Skeletal muscle tissue (tissue), 4 donors: ENCODE data around the gene ERG. TPM values are rescaled to one million over a fixed set of nuclear protein-coding genes. Genes with fewer than 3 reads are reported as not detected.

Source experiments
- H3K27ac ChIP-seq: one replicate; pipeline ENCODE4 v1.7.0; 2013; ENCODE audit warnings: mild to moderate bottlenecking, low read depth, low read length, inconsistent platforms
- H3K27me3 ChIP-seq, 3 donors: one replicate each; pipeline ENCODE4 v1.7.0; 2013; ENCODE audit warnings: low read length in 3 of 3; ENCODE audit not compliant: control insufficient read depth in 3 of 3, insufficient read depth in 3 of 3
- H3K36me3 ChIP-seq, 3 donors: one replicate each; pipeline ENCODE4 v1.7.0; 2013; ENCODE audit warnings: low read length in 3 of 3; ENCODE audit not compliant: control insufficient read depth in 3 of 3, insufficient read depth in 3 of 3
- H3K4me1 ChIP-seq, 3 donors: one replicate each; pipeline ENCODE4 v1.7.0; 2013; ENCODE audit warnings: low read length in 3 of 3, mild to moderate bottlenecking in 3 of 3; ENCODE audit not compliant: control insufficient read depth in 3 of 3, insufficient read depth in 3 of 3
- H3K4me3 ChIP-seq, 3 donors: one replicate each; pipeline ENCODE4 v1.7.0; 2013; ENCODE audit warnings: low read length in 3 of 3
- H3K9ac ChIP-seq, 3 donors: one replicate each; pipeline ENCODE4 v1.7.0; 2013; ENCODE audit warnings: low read length in 3 of 3, mild to moderate bottlenecking in 3 of 3, moderate library complexity in 2 of 3, low read depth in 1 of 3
- H3K9me3 ChIP-seq, 3 donors: one replicate each; pipeline ENCODE4 v1.7.0; 2013; ENCODE audit warnings: low read length in 3 of 3; ENCODE audit not compliant: control insufficient read depth in 3 of 3
- total RNA-seq: library from RNA; depleted of rRNA; stranded (reverse); fragments of >200 nt; gene quantifications from one replicate; pipeline ENCODE4 v1.2.3, GENCODE V29; 2014
- donor health status: Osteomylitis.

The ERG gene
- total RNA-seq, 1 donor from 2014 or later, result 4.7 TPM

DNA sequence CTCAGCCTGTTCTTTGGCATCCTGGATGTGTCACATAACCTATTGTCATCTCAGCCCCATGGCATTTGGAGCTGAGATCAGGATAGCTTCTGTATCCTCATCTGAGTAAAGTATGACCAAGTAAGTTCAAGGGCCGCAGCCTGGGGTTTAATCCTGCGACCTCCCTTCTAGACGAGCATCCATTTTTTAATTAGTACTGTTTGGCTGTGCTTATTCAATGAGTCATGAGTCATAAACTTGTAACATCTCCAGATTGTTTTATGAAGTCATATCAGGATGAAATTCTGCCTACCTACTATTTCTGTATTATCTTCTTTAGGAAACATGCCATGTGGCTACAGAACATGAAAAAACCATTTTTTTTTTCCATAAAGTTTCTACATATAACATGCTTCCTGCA is 119.1 kb downstream of the ERG start:
- H3K9ac ChIP-seq, result no peak overlapping the region
- H3K4me1 ChIP-seq, result peaks cover 0 to 1% (median 0%) of the 10 kb centered on the region in 3 donors
- no peak overlapping the region for H3K27ac ChIP-seq
- H3K9me3 ChIP-seq, result no peaks in the 10 kb centered on the region
- H3K36me3 ChIP-seq, result no peaks in the 10 kb centered on the region
- H3K27me3 ChIP-seq, result peaks cover 0 to 8% (median 5%) of the 10 kb centered on the region in 3 donors
- no peak overlapping the region for H3K4me3 ChIP-seq

DNA sequence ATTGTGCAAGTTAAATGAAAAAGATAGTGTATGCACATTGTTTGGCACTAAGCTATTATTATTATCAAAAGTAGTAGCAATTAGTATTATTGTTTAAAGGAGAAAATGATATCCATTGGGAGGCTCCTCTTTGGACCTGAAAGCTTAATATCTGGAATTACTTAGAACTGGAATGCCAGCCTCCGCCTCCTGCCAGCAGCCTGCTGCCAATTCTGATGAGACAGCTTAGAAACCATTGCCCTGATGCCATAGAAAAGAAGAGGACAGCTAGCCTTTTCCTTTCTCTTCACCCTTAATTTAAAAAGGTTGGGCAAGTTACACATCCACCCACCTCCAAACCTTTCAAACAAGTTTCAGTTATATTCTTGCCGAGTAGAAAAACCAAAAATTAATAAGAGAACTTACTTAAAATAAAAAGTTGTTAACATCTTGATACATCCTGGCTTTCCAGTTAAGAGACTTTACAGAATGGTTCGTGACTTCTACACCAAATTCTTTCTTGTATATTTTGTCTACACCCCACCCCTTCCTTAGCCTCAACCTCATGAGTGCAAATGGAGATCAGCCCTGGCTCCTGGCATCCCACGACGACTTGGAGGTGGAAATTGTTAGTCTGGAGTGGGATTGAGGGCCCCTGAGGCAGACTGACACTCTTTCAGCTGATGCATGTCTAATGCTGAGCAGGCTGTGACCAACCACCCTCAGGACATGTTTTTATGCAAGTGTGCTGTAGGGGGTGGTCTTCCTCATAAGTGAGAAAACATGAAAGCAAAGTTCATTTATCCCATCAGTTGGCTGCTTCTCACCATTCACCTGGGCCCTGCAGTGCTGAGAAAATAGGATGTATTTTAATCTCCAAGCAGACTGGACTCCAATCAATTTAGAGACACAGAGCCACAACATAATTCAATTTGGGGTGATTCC is 120.8 kb downstream of the ERG start:
- Histone ChIP-seq H3K9me3 (no peaks in the 10 kb centered on the region), H3K4me1 (no peaks in the 10 kb centered on the region), H3K27ac (no peak overlapping the region), H3K27me3 (peaks cover 0 to 2% (median 0%) of the 10 kb centered on the region in 3 donors), H3K4me3 (no peak overlapping the region), H3K36me3 (no peaks in the 10 kb centered on the region), H3K9ac (no peak overlapping the region)

DNA sequence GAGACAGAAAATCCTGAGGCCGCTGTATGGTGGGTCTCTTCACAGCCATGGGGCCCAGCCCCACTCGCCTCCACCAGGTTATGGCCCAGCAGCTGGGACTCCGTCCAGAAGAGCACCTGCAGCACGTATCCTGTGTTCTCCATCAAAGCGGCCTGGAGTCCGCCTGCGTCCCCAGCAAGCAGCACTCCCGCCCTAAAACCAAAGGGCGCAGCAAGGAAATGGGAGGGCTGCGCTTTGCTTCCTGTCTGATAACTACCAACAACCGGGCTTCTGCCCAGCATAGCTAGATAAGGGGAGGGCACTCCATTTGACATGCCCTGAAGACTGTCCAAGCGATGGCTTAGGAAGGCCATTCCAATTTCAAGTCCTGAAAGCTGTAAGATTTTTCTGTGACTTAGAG is 121.6 kb downstream of the ERG start:
- Histone ChIP-seq H3K4me1 (no peaks in the 10 kb centered on the region), H3K4me3 (no peak overlapping the region), H3K27me3 (peaks cover 0 to 2% (median 0%) of the 10 kb centered on the region in 3 donors), H3K27ac (no peak overlapping the region), H3K9ac (no peak overlapping the region), H3K9me3 (no peaks in the 10 kb centered on the region), H3K36me3 (no peaks in the 10 kb centered on the region)

DNA sequence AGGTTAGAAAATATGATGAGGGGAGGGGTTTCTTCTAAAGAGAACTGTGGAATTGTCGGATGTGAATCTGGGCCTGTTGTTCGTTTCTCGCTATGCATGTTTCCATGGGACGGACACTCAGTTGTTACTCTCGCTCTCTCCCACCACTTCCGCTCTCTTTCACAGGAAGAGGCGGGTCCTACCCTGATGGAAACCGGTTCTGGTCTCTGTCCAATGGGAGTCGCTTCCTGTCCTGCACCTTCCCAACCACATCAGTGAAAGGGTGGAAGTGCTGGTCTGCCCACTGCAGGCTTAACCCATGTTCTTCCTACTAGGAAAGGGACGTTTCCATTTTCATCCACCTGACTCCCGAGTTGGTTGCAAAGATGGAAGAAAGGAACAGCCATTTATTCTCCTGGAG is 122.0 kb downstream of the ERG start:
- peak overlapping the region in 1 of 3 donors; percentile 20 for H3K4me3 ChIP-seq
- no peaks in the 10 kb centered on the region for H3K36me3 ChIP-seq
- H3K27ac ChIP-seq, result no peak overlapping the region
- H3K27me3 ChIP-seq, result peaks cover 0 to 2% (median 0%) of the 10 kb centered on the region in 3 donors
- H3K9me3 ChIP-seq, result no peaks in the 10 kb centered on the region
- no peak overlapping the region for H3K9ac ChIP-seq
- no peaks in the 10 kb centered on the region for H3K4me1 ChIP-seq

DNA sequence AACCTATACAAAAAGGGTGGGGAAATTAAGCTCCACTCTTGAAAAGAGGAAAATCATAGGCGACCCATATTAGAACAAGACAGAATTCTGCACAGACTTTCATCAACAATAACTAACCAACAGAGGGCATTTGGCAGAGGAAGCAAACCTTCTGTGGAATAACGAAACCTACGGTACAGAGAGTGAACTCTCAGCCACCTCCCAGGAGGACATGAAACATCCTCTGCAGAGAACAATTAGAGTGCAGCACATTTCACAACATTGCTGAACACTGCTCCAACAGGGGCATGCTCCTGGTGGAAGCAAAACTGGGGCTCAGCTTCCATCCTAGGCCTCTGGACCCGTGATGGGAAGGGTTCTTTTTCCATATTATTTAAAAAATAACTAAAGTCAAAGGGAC is 130.6 kb downstream of the ERG start:
- Histone ChIP-seq H3K27ac (no peak overlapping the region), H3K27me3 (no peaks in the 10 kb centered on the region), H3K9me3 (peaks cover 0 to 3% (median 0%) of the 10 kb centered on the region in 3 donors), H3K4me3 (no peak overlapping the region), H3K9ac (no peak overlapping the region), H3K36me3 (no peaks in the 10 kb centered on the region), H3K4me1 (no peaks in the 10 kb centered on the region)

DNA sequence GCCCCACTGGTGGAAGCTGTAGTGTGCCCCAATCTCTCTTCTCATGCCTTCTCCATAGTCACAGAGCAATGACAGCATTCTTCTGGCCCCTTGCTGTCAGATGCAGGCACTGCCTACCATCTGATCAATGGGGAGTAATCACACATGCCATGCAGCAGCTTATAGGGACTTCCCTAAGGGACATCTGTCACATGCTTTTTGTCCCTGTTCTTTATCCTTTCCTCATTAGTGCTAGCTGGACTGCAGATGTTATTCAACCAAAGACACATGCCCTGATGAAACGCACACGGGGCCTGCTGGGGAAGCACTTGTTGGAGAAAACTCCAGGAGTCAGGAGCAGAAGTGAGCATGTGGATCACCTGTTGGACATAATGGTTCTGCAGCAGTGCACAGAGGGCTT is 132.8 kb downstream of the ERG start:
- Histone ChIP-seq H3K9ac (no peak overlapping the region), H3K27me3 (peaks cover 0 to 2% (median 0%) of the 10 kb centered on the region in 3 donors), H3K4me1 (no peaks in the 10 kb centered on the region), H3K9me3 (peaks cover 0 to 3% (median 0%) of the 10 kb centered on the region in 3 donors), H3K4me3 (no peak overlapping the region), H3K27ac (no peak overlapping the region), H3K36me3 (no peaks in the 10 kb centered on the region)

DNA sequence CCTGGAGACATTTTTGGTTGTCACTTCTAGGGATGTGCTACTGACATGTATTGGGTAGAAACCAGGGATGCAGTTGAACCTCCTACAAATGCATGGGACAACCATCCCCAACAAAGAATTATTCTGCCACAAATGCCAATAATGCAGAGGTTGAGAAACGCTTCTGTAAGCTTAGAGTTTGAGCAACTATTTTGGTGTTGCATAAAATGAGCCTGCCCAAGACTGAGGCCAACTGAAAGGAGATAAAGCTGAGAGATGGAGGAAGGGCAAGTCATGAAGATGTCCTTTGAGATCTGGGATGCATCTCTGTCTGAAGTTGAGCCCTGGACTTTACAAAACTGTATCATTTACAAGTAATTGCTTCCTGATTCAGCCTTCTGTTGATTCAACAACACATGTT is 134.6 kb downstream of the ERG start:
- H3K9ac ChIP-seq, result no peak overlapping the region
- no peaks in the 10 kb centered on the region for H3K36me3 ChIP-seq
- H3K9me3 ChIP-seq, result peaks cover 0 to 3% (median 0%) of the 10 kb centered on the region in 3 donors
- H3K27me3 ChIP-seq, result peaks cover 0 to 9% (median 4%) of the 10 kb centered on the region in 3 donors
- no peaks in the 10 kb centered on the region for H3K4me1 ChIP-seq
- no peak overlapping the region for H3K4me3 ChIP-seq
- H3K27ac ChIP-seq, result no peak overlapping the region

DNA sequence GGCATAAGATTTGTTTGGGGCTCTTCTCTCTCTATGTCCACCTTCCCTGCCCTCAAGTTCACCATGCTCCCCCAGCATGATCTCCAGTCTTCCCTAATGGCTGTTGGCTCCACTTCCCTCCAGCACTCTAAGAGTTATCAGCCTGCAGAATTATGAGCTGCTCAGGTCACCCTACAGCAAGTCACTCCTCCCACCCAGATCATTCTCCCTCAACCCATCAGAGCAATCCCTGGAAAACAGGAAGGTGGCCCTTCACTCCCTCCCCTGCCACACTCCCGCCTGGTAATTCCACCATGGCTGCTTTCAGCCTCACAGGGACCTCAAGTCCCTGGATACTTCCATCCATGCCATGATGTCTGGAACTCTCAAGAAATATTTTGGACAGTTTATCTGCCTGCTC is 137.0 kb downstream of the ERG start:
- no peak overlapping the region for H3K27ac ChIP-seq
- no peaks in the 10 kb centered on the region for H3K4me1 ChIP-seq
- H3K9me3 ChIP-seq, result no peaks in the 10 kb centered on the region
- no peaks in the 10 kb centered on the region for H3K36me3 ChIP-seq
- H3K4me3 ChIP-seq, result no peak overlapping the region
- peaks cover 0 to 16% (median 4%) of the 10 kb centered on the region in 3 donors for H3K27me3 ChIP-seq
- H3K9ac ChIP-seq, result no peak overlapping the region

DNA sequence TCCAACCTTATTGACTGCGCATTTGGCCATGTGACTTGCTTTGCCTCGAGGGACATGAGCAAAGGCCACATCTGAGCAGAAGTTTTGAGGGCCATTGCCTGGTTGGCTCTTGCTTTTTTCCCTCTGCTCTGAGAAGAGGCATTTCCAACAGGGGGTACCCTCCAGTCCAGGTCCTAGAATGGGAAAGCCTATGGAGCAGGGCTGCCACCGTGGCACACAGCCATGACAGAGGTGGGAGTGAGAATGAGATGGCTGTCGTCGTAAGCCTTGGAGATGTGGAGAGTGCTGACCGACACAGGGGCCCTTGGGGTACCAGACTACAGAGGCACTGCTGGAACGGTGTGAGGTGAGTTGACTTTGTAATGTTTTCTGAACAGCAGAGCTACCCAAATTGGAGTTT is 138.4 kb downstream of the ERG start:
- H3K4me1 ChIP-seq, result peaks cover 0 to 2% (median 0%) of the 10 kb centered on the region in 3 donors
- no peak overlapping the region for H3K4me3 ChIP-seq
- H3K36me3 ChIP-seq, result no peaks in the 10 kb centered on the region
- H3K9ac ChIP-seq, result no peak overlapping the region
- H3K27me3 ChIP-seq, result peaks cover 0 to 16% (median 10%) of the 10 kb centered on the region in 3 donors
- no peaks in the 10 kb centered on the region for H3K9me3 ChIP-seq
- no peak overlapping the region for H3K27ac ChIP-seq

DNA sequence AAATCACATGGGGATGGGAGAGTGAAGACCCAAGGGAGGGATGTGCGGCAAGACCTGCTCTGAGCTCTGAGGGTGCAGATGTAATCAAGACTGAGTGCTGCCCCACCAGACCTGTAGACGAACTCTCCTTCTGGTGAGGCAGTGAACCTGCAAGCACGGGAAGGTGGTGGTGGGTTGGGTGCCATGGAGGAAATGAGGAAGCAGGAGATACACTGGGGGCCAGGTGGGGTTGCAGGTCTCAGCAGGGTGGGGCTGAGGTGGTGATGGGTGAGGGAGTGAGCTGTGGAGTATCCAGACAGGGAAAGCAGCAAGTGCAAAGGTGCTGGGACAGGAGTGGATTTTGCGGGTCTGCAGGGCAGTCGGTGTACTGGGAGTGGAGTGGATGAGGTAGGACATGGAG is 139.2 kb downstream of the ERG start:
- Histone ChIP-seq H3K36me3 (no peaks in the 10 kb centered on the region), H3K27me3 (peaks cover 0 to 18% (median 10%) of the 10 kb centered on the region in 3 donors), H3K27ac (no peak overlapping the region), H3K9me3 (no peaks in the 10 kb centered on the region), H3K4me1 (peaks cover 0 to 2% (median 0%) of the 10 kb centered on the region in 3 donors), H3K9ac (no peak overlapping the region), H3K4me3 (no peak overlapping the region)
